GM21717 (cell line): Measurements from ENCODE around the gene TUBB1.
"Not testable (repeated sequence)": the region's sequence is repeated elsewhere in the genome, so short reads cannot be mapped to it uniquely, and the experiment has no call there.

ENCODE experiments used
- ATAC-seq: cut with Tn5 transposase; IDR thresholded peaks from one replicate; pipeline ENCODE4 v1.9.1; 2021; ENCODE audit warnings: mild to moderate bottlenecking, moderate library complexity; ENCODE audit not compliant: unreplicated experiment

The TUBB1 gene

GRCh38 chr20:59019217-59019616 is at the start of gene TUBB1:
Gene TUBB1 (plus strand): TSS chr20:59019429. CDS start chr20:59019523, 94 bp downstream.
- ATAC-seq = no peak

GRCh38 chr20:58969439-58969838 is 49.8 kb upstream of the TUBB1 start:
- ATAC-seq = no peak

GRCh38 chr20:58970146-58970545 is 49.1 kb upstream of the TUBB1 start:
- ATAC-seq = no peak

DNA sequence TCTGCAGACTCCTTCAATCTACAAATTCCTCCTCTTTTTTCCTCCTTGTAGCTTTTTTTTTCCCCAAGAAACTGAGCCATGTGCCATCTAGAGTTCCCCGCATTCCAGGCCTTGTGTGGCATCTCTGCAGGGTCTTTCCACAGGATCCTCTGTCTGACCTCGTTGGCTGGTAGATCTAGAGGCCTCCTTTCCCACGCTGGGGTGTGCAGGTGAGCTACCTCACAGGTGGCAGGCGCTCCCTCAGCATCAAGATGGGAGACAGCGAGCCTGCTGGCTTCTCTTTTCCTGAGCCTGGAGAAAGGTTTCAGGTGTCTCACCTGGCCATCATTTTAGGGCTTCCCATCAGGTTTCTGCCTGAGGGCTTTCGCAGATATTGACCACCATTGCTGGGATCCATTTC is 47.8 kb upstream of the TUBB1 start:
- ATAC-seq = no peak

DNA sequence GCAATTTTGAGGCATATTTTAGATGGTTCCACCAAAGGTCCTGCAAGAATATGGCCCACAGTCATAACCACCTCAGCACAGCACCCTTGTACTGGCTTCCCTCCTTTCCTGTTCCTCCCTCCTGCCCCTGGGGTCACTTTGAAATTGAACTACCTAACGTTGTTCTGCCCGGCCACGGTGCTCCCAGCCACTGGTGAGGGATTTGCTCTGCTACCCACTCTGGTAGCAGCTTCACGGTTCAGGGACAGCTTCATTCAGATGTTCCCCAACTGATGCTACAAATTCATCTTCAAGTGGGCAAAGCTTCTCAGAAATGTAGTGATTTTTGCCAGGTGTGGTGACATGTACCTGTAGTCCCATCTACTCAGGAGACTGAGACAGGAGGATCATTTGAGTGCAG is 46.0 kb upstream of the TUBB1 start:
- ATAC-seq = no peak

- ATAC-seq = no peak
These were observed 45.4 kb upstream of the TUBB1 start for GRCh38 chr20:58973866-58974265.

DNA sequence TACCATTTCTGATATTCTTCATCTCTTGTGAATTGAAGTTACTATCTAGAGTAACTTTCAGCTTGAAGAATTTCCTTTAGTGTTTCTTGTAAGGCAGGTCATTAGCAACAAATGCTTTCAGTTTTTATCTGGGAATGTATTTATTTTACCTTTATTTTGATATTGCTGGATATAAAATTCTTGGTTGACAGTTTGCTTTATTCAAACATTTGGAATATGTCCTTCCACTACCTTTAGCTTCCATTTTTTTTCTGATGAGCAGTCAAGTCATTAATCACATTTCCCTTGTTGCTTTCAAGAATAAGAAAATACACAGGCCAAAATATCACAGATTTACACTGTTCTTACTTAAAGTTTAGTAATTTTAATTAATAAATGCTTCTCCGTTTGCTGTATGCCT is 43.9 kb upstream of the TUBB1 start:
- no peak for ATAC-seq

- no peak for ATAC-seq
These were observed 43.0 kb upstream of the TUBB1 start for GRCh38 chr20:58976061-58976730.

GRCh38 chr20:58978351-58979190 is 40.7 kb upstream of the TUBB1 start:
- ATAC-seq = no peak

DNA sequence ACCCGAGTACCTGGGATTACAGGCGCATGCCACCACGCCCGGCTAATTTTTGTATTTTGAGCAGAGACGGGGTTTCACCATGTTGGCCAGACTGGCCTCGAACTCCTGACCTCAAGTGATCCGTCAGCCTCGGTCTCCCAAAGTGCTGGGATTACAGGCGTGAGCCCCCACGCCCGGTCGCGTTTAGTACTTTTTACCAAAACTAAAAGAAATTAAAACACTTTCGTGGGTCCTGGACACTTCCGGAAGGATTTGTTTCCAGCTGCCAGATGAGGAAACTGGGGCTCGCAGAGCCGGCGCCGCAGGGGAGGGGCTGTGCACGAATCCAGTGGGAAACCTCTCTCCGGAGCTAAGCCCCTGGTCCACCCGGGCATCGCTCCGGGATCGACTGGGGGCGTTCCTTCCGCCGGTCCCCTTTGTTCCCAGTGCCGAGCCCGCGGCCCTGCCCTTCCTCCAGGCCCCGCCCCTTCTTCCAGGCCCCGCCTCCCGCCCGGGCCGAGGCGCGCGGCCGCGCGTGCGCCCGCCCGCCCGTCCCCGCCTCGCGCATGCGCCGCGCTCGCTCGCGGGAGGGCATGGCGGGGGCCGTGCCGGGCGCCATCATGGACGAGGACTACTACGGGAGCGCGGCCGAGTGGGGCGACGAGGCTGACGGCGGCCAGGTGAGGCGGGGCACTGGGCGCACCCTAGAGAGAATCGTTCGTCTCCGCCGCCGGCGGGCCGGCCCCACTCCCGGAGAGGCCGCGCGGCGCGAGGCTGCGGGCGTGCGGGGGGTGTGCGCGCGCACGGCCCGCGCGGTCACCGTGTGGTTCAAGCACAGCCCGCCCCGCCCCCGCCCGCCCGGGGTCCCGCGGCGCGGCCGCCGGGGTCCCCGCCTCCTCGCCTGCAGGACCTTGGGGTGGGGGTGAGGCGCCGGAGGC is 38.3 kb upstream of the TUBB1 start, which contains the start of gene NELFCD:
NELFCD (plus strand) TSS at position 546 of the 917 bp plus-strand sequence; CDS start at position 600, 54 bp downstream.
- ATAC-seq = peak; percentile 57

DNA sequence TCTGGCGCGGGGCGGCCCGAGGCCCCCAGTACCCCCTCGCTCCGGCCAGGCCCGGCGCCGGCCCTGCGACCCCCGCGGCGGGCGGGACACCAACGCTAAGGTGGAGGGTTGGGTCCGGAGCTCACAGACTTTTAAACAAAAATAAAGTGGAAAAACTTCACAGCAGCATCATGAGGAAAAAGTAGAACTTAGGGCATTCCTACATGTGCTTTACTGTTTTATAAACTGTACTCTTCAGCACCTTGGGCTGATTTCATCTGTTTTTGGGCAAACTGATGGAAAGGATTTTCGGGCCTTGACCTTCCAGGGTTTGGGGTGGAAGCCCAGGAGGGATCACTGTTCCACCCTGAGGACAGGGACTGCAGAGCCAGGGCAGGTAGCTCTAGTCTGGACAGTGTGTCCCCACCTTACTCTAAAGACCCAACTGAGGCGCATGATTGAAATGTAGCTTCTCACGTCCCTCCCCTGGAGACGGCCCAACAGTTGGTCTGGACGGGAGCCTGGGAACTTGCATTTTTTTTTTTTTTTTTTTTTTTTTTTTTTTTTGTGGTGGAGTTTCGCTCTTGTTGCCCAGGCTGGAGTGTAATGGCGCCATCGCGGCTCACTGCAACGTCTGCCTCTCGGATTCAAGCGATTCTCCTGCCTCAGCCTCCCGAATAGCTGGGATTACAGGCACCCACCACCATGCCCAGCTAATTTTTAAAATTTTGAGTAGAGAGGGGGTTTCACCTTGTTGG is 37.4 kb upstream of the TUBB1 start:
- ATAC-seq = peak; percentile 24

- no peak for ATAC-seq
These were observed 36.7 kb upstream of the TUBB1 start for GRCh38 chr20:58982406-58983114.

- not testable (repeated sequence) for ATAC-seq
These were observed 36.1 kb upstream of the TUBB1 start for GRCh38 chr20:58983115-58983468.

DNA sequence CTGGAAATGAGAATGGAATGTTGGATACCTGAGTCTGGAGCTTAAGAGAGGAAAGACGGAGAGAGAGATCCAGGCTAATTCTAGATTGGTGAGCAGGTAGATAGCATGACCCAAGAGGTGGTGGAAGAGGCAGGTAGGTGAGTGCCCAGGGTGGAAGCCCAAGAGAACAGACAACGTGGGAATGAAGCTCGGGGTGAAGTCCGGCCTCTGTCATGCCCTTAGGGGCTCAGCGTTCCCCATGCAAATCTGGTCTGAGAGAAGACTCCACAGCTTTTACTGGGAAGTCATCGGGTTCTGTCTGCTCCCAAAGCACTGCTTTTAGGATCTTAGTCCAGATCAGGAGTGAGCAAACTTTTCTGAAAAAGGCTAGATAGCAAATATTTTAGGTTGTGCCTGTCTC is 34.5 kb upstream of the TUBB1 start:
- ATAC-seq = no peak

GRCh38 chr20:58985656-58986055 is 33.6 kb upstream of the TUBB1 start:
- ATAC-seq = no peak

DNA sequence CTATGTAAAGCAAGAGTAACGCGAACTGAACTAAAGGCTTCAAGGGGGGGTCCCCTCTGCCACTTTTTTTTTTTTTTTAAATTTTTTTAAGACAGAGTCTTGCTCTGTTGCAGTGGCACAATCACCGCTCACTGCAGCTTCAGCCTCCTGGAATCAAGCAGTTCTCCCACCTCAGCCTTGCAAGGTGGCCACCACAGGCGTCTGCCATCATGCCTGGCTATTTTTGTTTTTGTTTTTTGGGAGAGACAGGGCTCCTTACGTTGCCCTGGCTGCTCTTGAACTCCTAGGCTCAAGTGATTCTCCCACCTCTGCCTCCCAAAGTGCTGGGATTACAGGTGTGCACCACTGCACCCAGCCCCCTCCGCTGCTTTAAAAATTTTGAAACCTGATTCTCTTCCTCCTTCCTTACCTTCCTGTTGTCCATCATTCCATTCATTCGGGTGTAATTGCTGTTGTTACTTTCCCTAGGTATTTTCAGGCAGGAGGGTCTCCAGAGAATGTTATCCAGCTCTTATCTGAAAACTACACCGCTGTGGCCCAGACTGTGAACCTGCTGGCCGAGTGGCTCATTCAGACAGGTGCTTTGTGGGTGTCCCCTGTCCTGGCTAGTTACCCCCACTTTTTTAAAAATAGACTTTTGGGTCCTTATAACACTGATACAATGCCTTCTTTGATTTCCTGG is 32.8 kb upstream of the TUBB1 start:
- ATAC-seq = no peak

DNA sequence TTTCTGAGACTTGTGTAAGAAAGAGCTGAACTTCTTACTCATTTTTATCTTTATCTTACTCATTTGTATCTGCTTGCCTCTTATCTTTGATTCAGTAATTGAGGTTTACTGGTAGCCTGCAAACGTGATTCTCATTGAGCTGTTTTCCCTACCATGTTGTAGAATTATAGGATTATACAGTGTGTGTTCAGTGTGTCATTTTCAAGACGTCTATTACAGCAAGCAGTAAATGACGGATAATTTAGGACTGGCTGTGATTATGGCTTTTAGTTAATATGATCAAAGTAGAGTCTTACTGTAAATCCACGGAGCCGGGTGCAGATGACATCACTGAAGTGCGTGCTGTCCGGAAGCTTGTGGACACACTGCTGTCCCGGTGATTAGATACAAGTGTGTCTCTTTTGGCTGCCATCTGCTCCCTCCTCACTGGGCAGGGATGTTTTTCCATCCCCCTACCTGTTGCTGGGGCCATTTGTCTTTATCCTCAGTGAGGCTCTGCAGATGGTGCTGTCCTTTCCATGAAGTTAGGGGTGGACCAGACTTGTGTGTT is 32.2 kb upstream of the TUBB1 start:
- no peak for ATAC-seq

- ATAC-seq = no peak
These were observed 31.3 kb upstream of the TUBB1 start for GRCh38 chr20:58987790-58988564.
